BJ (cell line): ENCODE data around the gene SCEL. TPM values are rescaled to one million over a fixed set of nuclear protein-coding genes. Genes with fewer than 3 reads are reported as not detected.

Source experiments
- CTCF ChIA-PET: fragments of 350-600 bp; formaldehyde crosslinking; extraction: SDS; loops from one replicate; lab custom pipeline; 2021; ENCODE audit warnings: antibody characterized with exemption, inconsistent platforms; lab: Yijun Ruan, JAX
- POLR2A ChIA-PET: fragments of 300-600 bp; sonication (Branson Sonifier 250); formaldehyde crosslinking; extraction: SDS; loops from one replicate; lab custom pipeline; 2021; ENCODE audit warnings: antibody characterized with exemption; lab: Charles Lee
- DNase-seq: peaks from one replicate; pipeline ENCODE4 v3.0.0-alpha.2; 2011; ENCODE audit warnings: low read depth
- H3K27me3 ChIP-seq: 2 replicates; pipeline ENCODE4 v1.6.0; 2011; ENCODE audit warnings: low read length; ENCODE audit not compliant: control insufficient read depth, insufficient read depth
- H3K36me3 ChIP-seq: 2 replicates; pipeline ENCODE4 v1.5.1; 2011; ENCODE audit warnings: low read length; ENCODE audit not compliant: control insufficient read depth, insufficient read depth
- H3K4me3 ChIP-seq: 2 replicates; pipeline ENCODE4 v1.5.1; 2011; ENCODE audit warnings: low read depth, mild to moderate bottlenecking, control low read depth, low read length
- polyA plus RNA-seq: library from polyadenylated mRNA; depleted of rRNA; stranded (reverse); fragments of >200 nt; gene quantifications from 2 replicates; pipeline ENCODE4 v1.2.3, GENCODE V29; 2011
- TF ChIP-seq, protein P1 (sequence below): IDR thresholded peaks from 2 replicates; pipeline ENCODE4 v1.5.1; 2011; ENCODE audit warnings: low read depth, mild to moderate bottlenecking, control low read depth, inconsistent platforms, low read length, moderate library complexity; ENCODE audit not compliant: insufficient read depth

Gene SCEL
- polyA plus RNA-seq, 1 experiment: not detected

- TF ChIP-seq, protein P1, sequence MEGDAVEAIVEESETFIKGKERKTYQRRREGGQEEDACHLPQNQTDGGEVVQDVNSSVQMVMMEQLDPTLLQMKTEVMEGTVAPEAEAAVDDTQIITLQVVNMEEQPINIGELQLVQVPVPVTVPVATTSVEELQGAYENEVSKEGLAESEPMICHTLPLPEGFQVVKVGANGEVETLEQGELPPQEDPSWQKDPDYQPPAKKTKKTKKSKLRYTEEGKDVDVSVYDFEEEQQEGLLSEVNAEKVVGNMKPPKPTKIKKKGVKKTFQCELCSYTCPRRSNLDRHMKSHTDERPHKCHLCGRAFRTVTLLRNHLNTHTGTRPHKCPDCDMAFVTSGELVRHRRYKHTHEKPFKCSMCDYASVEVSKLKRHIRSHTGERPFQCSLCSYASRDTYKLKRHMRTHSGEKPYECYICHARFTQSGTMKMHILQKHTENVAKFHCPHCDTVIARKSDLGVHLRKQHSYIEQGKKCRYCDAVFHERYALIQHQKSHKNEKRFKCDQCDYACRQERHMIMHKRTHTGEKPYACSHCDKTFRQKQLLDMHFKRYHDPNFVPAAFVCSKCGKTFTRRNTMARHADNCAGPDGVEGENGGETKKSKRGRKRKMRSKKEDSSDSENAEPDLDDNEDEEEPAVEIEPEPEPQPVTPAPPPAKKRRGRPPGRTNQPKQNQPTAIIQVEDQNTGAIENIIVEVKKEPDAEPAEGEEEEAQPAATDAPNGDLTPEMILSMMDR: no peak
- no peak for DNase-seq
- ChIA-PET POLR2A (no interaction called here), CTCF (no interaction called here)
- Histone ChIP-seq H3K36me3 (no peaks in the 10 kb centered on the region), H3K4me3 (no peak overlapping the region), H3K27me3 (no peaks in the 10 kb centered on the region; the same call in 1 of the 2 replicates)
Measured at GRCh38 chr13:77544758-77545338, 9.3 kb downstream of the SCEL start.

DNA sequence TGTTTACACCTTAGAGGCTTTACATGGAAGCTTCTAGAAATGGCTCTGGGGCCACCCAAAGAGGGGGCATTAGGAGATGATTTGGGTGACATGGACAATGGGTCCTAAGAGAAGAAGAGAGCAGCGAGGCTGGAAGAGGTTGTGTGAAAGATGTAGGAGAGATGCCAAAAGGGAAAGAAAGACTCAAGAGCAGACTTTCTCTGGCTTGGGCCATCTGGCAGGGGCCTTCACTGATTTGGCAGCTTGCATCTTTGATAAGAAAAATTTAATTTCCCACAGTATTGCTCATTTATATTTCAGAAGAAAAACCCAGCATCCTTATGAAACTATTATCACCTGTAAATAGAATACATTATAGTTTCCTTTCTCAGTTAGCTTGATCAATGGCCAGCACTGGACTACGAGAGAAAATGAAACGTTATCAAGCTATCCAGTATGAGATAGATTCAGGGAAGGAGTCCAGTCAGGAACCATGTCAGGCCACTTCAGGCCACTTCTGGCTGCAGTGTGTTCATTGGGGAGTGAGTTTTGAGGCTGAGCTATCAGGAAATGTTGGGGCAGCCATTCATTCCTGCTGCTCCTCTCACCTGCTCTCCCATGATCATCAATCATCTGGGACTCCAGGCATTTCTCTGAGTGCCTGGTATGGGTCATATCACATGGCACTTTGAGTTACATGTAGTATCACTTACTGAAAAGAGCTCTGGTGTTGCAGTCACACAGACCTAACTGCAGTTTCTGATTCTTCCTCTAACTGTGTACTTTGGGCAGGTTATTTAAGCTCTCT, 10.3 kb downstream of the SCEL start:
- TF ChIP-seq, protein P1: no peak
- ChIA-PET POLR2A (no interaction called here), CTCF (no interaction called here)
- Histone ChIP-seq H3K4me3 (no peak overlapping the region), H3K27me3 (no peaks in the 10 kb centered on the region; the same call in 1 of the 2 replicates), H3K36me3 (no peaks in the 10 kb centered on the region)
- no peak for DNase-seq

- no peaks in the 10 kb centered on the region; the same call in 1 of the 2 replicates for H3K27me3 ChIP-seq
- H3K4me3 ChIP-seq: no peak overlapping the region
- CTCF ChIA-PET: interaction anchor here (0.6 to 1.2 kb wide), 2 partner anchors 10 to 579 kb away, joined by 3 read pairs; no protein-coding TSS in a partner anchor
- POLR2A ChIA-PET: no interaction called here
- no peaks in the 10 kb centered on the region for H3K36me3 ChIP-seq
- DNase-seq: no peak
- TF ChIP-seq, protein P1: no peak
Measured at GRCh38 chr13:77548095-77548494, 12.6 kb downstream of the SCEL start.

GRCh38 chr13:77548594-77548993, 13.1 kb downstream of the SCEL start:
- TF ChIP-seq, protein P1: no peak
- H3K27me3 ChIP-seq: no peaks in the 10 kb centered on the region; the same call in 1 of the 2 replicates
- no peak for DNase-seq
- H3K36me3 ChIP-seq: no peaks in the 10 kb centered on the region
- ChIA-PET POLR2A (no interaction called here), CTCF (no interaction called here)
- H3K4me3 ChIP-seq: no peak overlapping the region

GRCh38 chr13:77554069-77554468, 18.6 kb downstream of the SCEL start:
- POLR2A ChIA-PET: no interaction called here
- no peak for DNase-seq
- Histone ChIP-seq H3K4me3 (no peak overlapping the region), H3K27me3 (peaks cover 1% of the 10 kb centered on the region; the same call in 1 of the 2 replicates), H3K36me3 (no peaks in the 10 kb centered on the region)
- CTCF ChIA-PET: no interaction called here
- TF ChIP-seq, protein P1: no peak
